Vagina (tissue), 2 donors: ENCODE data around the gene MID1.

Experiments used
- POLR2A ChIP-seq, 2 donors: fragments of 450-650 bp; IDR thresholded peaks; one replicate each; pipeline ENCODE4 v1.6.1; 2017; ENCODE audit warnings: antibody characterized with exemption in 2 of 2, mild to moderate bottlenecking in 2 of 2, moderate library complexity in 2 of 2
- POLR2AphosphoS5 ChIP-seq, 2 donors: sonication (generic); formaldehyde crosslinking; IDR thresholded peaks; one replicate each; pipeline ENCODE4 v1.9.0; 2017; ENCODE audit warnings: antibody characterized with exemption in 2 of 2, mild to moderate bottlenecking in 2 of 2, low read depth in 1 of 2; ENCODE audit not compliant: insufficient read depth in 1 of 2
- TF ChIP-seq, protein P1 (sequence below), 3 experiments: fragments of 450-650 bp in 2 of 3; fragments of 200-600 bp in 1 of 3; sonication (generic) in 1 of 3; IDR thresholded peaks; one replicate each; pipeline ENCODE4 v1.5.1; 2017 to 2019; ENCODE audit warnings: antibody characterized with exemption in 3 of 3, mild to moderate bottlenecking in 2 of 3, moderate library complexity in 2 of 3

- TF ChIP-seq, protein P1, sequence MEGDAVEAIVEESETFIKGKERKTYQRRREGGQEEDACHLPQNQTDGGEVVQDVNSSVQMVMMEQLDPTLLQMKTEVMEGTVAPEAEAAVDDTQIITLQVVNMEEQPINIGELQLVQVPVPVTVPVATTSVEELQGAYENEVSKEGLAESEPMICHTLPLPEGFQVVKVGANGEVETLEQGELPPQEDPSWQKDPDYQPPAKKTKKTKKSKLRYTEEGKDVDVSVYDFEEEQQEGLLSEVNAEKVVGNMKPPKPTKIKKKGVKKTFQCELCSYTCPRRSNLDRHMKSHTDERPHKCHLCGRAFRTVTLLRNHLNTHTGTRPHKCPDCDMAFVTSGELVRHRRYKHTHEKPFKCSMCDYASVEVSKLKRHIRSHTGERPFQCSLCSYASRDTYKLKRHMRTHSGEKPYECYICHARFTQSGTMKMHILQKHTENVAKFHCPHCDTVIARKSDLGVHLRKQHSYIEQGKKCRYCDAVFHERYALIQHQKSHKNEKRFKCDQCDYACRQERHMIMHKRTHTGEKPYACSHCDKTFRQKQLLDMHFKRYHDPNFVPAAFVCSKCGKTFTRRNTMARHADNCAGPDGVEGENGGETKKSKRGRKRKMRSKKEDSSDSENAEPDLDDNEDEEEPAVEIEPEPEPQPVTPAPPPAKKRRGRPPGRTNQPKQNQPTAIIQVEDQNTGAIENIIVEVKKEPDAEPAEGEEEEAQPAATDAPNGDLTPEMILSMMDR (IDR thresholded peaks at IDR 0.05) = no peak
- TF ChIP-seq POLR2AphosphoS5 (IDR thresholded peaks at IDR 0.05; ENCODE audit: insufficient read depth in 1 of 2, low read depth in 1 of 2) (no peak), POLR2A (IDR thresholded peaks at IDR 0.05) (no peak)
These were observed 3.0 kb downstream of the MID1 start for GRCh38 chrX:10617186-10617998.
